ENCODE results near the gene LYRM2.

LYRM2 gene

DNA sequence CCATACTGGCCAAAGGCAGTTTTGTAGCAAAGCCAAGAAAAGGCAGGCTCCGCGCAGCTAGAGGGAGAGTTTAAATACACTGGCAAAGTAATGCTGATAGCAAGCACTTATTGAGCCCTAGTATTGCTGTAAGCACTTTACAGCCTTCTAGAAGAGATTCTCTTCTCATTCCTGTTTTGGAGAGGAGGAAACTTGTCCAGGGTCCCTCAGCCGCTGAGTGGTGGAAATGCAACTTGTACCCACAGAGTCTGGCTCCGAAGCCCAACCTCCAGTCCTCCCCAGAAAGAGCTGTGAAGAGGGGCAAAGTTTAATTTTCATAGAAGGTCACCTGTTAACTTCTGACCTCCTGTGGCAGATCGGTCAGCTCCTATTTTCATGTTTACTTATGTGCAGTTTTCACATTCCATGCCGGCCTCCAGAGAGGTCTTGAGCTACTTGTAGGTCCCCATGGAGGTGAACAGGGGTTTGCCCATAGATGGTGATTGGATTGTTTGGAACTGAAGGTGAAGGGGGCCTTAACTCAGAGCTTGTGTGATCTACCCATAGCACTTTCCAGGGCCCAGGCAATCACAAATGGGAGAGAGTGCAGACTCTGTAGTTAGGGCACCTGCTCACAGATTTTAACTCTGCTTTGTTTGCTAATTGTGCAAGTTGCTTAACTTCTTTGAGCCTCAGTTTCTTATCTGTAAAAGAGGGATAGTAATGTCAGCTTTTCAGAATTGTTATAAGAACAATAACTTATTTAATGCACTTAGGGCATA, 70.7 kb downstream of the LYRM2 start:
- no peak overlapping the region for H3K4me3 ChIP-seq (ENCODE audit: low read depth, low read length)
- TF ChIP-seq, protein P1, sequence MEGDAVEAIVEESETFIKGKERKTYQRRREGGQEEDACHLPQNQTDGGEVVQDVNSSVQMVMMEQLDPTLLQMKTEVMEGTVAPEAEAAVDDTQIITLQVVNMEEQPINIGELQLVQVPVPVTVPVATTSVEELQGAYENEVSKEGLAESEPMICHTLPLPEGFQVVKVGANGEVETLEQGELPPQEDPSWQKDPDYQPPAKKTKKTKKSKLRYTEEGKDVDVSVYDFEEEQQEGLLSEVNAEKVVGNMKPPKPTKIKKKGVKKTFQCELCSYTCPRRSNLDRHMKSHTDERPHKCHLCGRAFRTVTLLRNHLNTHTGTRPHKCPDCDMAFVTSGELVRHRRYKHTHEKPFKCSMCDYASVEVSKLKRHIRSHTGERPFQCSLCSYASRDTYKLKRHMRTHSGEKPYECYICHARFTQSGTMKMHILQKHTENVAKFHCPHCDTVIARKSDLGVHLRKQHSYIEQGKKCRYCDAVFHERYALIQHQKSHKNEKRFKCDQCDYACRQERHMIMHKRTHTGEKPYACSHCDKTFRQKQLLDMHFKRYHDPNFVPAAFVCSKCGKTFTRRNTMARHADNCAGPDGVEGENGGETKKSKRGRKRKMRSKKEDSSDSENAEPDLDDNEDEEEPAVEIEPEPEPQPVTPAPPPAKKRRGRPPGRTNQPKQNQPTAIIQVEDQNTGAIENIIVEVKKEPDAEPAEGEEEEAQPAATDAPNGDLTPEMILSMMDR (IDR thresholded peaks at IDR 0.05; ENCODE audit: low read depth, low read length) = no peak

DNA sequence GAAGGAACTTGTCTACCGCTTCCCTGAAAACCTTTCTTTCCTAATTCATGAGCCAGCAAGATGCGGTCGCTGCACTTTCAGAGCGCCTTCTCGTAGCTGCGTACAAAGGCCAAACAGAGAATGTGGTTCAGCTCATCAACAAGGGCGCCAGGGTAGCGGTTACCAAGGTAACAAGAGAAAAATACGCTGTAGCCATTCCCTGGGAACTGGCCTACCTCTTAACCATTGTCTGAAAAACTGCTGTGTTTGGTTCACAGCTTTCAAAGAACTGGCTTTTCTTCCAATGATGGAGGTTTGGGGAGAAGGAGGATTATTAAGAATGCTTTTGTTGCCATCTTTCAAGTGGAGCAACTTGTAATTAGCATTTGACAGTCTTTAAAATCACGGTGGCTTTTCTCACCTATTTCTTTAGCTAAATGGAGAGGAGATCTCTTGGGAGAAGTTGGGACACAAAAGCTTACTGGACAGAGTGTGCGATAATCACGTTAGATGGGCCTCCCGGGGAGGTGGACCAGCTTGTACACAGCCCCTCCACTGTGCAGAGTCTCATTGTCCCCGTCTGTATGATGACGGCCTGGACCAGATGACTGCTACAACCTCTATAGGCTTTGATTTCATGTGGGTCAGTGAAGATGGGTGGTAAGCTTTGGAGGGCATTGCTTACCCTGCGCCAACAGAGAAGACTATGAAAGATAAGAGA, 71.5 kb downstream of the LYRM2 start:
- TF ChIP-seq, protein P1 (IDR thresholded peaks at IDR 0.05; ENCODE audit: low read depth, low read length) = no peak
- no peak overlapping the region for H3K4me3 ChIP-seq (ENCODE audit: low read depth, low read length)

DNA sequence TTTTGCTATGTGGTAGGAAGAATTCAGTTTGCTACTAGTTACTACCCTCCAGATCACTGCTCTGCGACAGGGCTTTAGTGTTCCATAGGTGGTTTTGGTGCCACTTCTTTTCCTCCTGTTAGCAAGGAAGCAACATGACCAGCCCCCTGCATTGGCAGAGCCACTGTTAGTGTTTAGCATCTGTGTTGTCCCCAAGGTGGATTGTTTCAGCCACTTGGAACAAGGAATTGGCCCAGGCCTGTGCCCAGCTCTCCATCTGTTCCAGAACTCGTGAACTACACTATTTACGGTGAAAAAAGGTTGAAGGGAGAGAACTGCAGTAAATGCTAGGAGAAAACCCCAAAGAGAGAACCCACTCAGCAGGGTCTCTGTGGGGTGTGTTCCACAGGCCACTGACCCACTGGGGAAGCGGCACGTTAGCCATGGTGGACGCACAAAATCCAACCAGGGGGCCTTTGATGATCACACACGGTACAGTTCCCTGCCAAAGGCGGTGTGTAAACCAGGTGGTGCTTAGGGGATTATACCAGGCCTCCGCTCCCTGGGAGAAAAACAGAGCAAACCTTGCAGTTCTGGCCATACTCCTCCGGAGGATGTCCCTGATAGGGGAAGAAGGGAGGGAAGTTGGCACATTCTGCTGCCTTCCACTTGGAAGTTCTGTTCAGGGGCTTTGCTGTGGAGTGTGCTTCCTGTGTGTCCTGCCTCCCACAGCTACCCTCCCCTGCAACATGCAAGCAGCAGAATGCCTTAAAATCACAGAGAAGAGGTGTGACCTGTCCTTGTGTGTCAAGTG, 72.3 kb downstream of the LYRM2 start:
- TF ChIP-seq, protein P1 (IDR thresholded peaks at IDR 0.05; ENCODE audit: low read depth, low read length) = no peak

DNA sequence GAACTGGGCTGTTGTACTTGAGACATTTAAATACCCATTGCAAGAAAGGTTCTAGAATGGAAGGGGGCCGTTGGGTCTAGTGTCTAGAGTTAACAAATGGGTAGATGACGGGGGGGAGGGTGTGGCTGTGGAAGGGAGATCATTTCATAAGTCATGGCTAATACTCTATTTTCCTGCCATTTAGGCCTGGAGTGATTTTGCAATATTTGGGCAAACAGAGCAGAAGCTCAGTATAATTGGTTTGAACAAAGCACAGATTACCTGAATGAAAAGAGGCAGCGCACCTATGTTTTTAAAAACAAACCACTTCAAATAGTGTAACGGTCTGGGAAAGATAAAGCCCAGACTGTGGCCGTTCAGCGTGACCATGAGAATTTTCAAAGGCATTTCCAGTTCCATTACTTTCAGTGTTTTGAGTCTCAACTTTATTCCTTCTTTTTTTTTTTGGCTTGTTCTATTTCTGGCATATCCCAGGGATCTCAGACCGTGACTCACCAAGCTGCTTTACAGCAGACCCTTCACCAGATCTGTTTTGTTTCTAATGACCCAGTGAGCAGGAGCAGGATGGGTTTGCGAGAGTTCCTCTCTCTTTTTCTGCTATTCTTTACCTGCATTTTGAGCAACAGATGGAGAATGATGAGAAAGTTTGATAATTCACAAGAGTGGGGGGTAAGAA, 73.7 kb downstream of the LYRM2 start:
- TF ChIP-seq, protein P1 (IDR thresholded peaks at IDR 0.05; ENCODE audit: low read depth, low read length) = no peak
- no peak overlapping the region for H3K4me3 ChIP-seq (ENCODE audit: low read depth, low read length)

More for the DNA sequence above, 72.3 kb downstream of the LYRM2 start:
- H3K4me3 ChIP-seq (ENCODE audit: low read depth, low read length) = no peak overlapping the region

DNA sequence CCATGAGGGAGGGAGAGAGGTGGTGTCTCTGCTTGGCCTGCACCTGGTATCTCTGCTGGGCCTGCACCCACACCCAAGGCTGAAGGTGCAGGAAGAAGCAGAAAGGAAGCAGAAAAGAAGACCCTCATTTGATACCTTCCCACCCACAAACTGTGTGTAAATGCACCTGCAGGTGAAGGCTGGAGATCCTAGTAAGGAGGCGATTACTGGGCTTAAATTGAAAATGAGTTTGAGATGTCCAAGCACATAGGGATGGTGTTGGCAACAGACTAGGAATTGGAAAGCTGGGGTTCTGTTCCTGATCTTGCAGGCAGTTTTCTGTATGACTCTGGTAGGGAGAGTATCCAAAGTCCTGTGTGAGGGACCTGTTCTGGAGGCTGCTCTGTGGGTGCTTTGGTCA, 74.7 kb downstream of the LYRM2 start:
- no peak overlapping the region for H3K4me3 ChIP-seq (ENCODE audit: low read depth, low read length)
- TF ChIP-seq, protein P1 (IDR thresholded peaks at IDR 0.05; ENCODE audit: low read depth, low read length) = no peak

DNA sequence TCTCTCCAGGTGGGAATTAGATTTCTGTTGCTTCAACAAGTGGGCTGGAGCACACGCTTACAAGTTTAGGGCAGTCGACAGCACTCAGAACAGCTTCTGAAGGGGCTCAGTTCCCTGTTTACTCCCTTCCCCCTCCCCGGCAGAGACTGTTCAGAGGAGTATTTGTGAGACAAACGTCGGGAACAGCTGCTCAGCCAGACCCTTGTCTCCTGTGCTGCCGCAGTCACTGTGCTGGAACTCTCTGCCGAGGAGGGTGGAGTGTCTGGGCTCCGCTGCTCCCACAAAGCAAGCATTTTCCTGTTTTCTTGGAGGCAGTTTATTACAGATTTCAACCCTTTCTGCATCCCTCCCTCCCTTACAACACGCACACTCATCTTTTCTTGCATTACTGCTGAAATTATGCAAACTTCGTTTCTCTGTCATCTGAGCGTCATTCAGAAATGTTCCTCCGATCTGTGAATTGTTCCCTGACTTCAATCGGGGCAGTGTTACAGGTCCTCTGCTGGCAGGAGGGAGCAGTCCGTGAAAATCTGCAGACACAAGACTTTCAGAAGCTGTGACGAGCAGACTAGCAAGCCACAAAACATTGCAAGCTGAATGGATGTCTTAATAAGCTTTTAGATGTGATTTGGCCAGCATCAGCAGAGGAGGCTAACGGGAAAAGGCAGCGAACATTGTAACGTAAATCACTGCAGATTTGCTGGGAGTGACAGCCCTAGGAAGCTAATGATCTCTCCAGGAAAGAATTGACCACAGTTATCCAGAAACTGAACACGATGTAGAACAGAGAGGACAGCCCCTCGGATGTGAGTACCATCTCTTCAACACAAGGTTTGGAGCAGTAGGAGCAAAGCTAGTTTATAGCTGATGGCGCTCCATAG, 76.2 kb downstream of the LYRM2 start:
- TF ChIP-seq, protein P1 (IDR thresholded peaks at IDR 0.05; ENCODE audit: low read depth, low read length) = no peak
- no peak overlapping the region for H3K4me3 ChIP-seq (ENCODE audit: low read depth, low read length)

Measured in WI38 (cell line).